Right atrium auricular region (tissue), 2 donors: ENCODE measurements around the gene ATXN7. TPM values are rescaled to one million over a fixed set of nuclear protein-coding genes. Genes with fewer than 3 reads are reported as not detected.

Source experiments
- DNase-seq: peaks from one replicate; pipeline ENCODE4 v3.0.0-alpha.2; 2019; ENCODE audit warnings: low spot score
- H3K27ac ChIP-seq, 2 donors: fragments of 200-600 bp; sonication (generic); 1 replicate in 1 of 2; 2 replicates in 1 of 2; pipeline ENCODE4 v1.5.1; 2016 to 2019
- H3K27me3 ChIP-seq, 2 donors: fragments of 200-600 bp; sonication (generic); one replicate each; pipeline versions ENCODE4 v1.5.1 to v1.6.0; 2017 to 2019
- H3K36me3 ChIP-seq: fragments of 200-600 bp; sonication (generic); one replicate; pipeline ENCODE4 v1.5.1; 2016
- H3K4me1 ChIP-seq, 2 donors: fragments of 200-600 bp; sonication (generic); one replicate each; pipeline versions ENCODE4 v1.5.1 to v1.6.0; 2017 to 2019
- H3K4me3 ChIP-seq, 2 donors: fragments of 200-600 bp; sonication (generic); 1 replicate in 1 of 2; 2 replicates in 1 of 2; pipeline ENCODE4 v1.5.1; 2017 to 2019; ENCODE audit warnings: mild to moderate bottlenecking in 1 of 2, moderate library complexity in 1 of 2
- H3K9me3 ChIP-seq, 2 donors: fragments of 200-600 bp; sonication (generic); one replicate each; pipeline ENCODE4 v1.5.1; 2019
- CTCF ChIP-seq, 2 donors: fragments of 200-600 bp; sonication (generic); IDR thresholded peaks; one replicate each; pipeline ENCODE4 v1.5.1; 2019; ENCODE audit warnings: antibody characterized with exemption in 2 of 2
- total RNA-seq, 2 donors: library from RNA; depleted of rRNA; stranded (reverse); fragments of >200 nt; gene quantifications; one replicate each; pipeline ENCODE4 v1.1.0, GENCODE V29; 2016

Gene ATXN7
- total RNA-seq, 2 donors from 2014 or later, result 13.9 to 15.5 TPM

- Histone ChIP-seq H3K4me3 (peak overlapping the region; percentile 85 to 91), H3K27ac (peak overlapping the region; percentile 84 to 87), H3K36me3 (peaks cover 43% of the 10 kb centered on the region), H3K4me1 (peaks cover 0 to 18% of the 10 kb centered on the region in 2 donors), H3K9me3 (no peaks in the 10 kb centered on the region), H3K27me3 (no peaks in the 10 kb centered on the region)
- TF ChIP-seq CTCF (IDR thresholded peaks at IDR 0.05), result no peak
- DNase-seq, result no peak
Measured at GRCh38 chr3:64022451-64023186, 159.0 kb downstream of the ATXN7 start.

- Histone ChIP-seq H3K4me1 (peaks cover 0 to 18% of the 10 kb centered on the region in 2 donors), H3K27ac (peak within 1 kb of the TSS; percentile 84 to 87), H3K27me3 (no peaks in the 10 kb centered on the region), H3K36me3 (peaks cover 36% of the 10 kb centered on the region), H3K9me3 (no peaks in the 10 kb centered on the region), H3K4me3 (peak within 1 kb of the TSS; percentile 85 to 91)
- peak; percentile 99 to 100 for TF ChIP-seq CTCF (IDR thresholded peaks at IDR 0.05)
- DNase-seq, result peak; percentile 88
Measured at GRCh38 chr3:64023187-64023860, 159.7 kb downstream of the ATXN7 start, which contains the start of gene PSMD6. Gene PSMD6 (minus strand): TSS chr3:64023494. CDS start chr3:64023419, 75 bp downstream.

- DNase-seq, result no peak
- H3K4me1 ChIP-seq, result peaks cover 0 to 18% of the 10 kb centered on the region in 2 donors
- no peak for TF ChIP-seq CTCF (IDR thresholded peaks at IDR 0.05)
- H3K36me3 ChIP-seq, result peaks cover 31% of the 10 kb centered on the region
- no peaks in the 10 kb centered on the region for H3K27me3 ChIP-seq
- H3K4me3 ChIP-seq, result peak overlapping the region in 1 of 2 donors; percentile 91
- peak overlapping the region; percentile 84 to 87 for H3K27ac ChIP-seq
- H3K9me3 ChIP-seq, result no peaks in the 10 kb centered on the region
Measured at GRCh38 chr3:64023861-64024223, 160.2 kb downstream of the ATXN7 start.

GRCh38 chr3:64026346-64026745, 162.7 kb downstream of the ATXN7 start:
- no peak for TF ChIP-seq CTCF (IDR thresholded peaks at IDR 0.05)
- no peaks in the 10 kb centered on the region for H3K9me3 ChIP-seq
- no peaks in the 10 kb centered on the region for H3K27me3 ChIP-seq
- H3K4me1 ChIP-seq, result peaks cover 0 to 20% of the 10 kb centered on the region in 2 donors
- H3K36me3 ChIP-seq, result peaks cover 6% of the 10 kb centered on the region
- H3K4me3 ChIP-seq, result no peak overlapping the region
- DNase-seq, result no peak
- H3K27ac ChIP-seq, result no peak overlapping the region

- H3K9me3 ChIP-seq, result no peaks in the 10 kb centered on the region
- H3K4me3 ChIP-seq, result no peak overlapping the region
- no peak for DNase-seq
- H3K27ac ChIP-seq, result no peak overlapping the region
- H3K36me3 ChIP-seq, result no peaks in the 10 kb centered on the region
- no peak for TF ChIP-seq CTCF (IDR thresholded peaks at IDR 0.05)
- H3K27me3 ChIP-seq, result no peaks in the 10 kb centered on the region
- H3K4me1 ChIP-seq, result peaks cover 0 to 8% of the 10 kb centered on the region in 2 donors
Measured at GRCh38 chr3:64027658-64028057, 164.0 kb downstream of the ATXN7 start.
